Ascending aorta (tissue), 2 donors: ENCODE measurements around the gene DTX3. TPM values are rescaled to one million over a fixed set of nuclear protein-coding genes. Genes with fewer than 3 reads are reported as not detected.

ENCODE experiments used
- DNase-seq, 2 donors: peaks; one replicate each; pipeline ENCODE4 v3.0.0-alpha.2; 2019; ENCODE audit warnings: low spot score in 2 of 2
- H3K27ac ChIP-seq, 2 donors: fragments of 200-600 bp; sonication (generic); one replicate each; pipeline ENCODE4 v1.5.1; 2016 to 2017; ENCODE audit warnings: mild to moderate bottlenecking in 1 of 2
- H3K27me3 ChIP-seq: fragments of 200-600 bp; sonication (generic); one replicate; pipeline ENCODE4 v1.5.1; 2017
- H3K36me3 ChIP-seq, 2 donors: fragments of 200-600 bp; sonication (generic); one replicate each; pipeline ENCODE4 v1.5.1; 2016
- H3K4me1 ChIP-seq, 2 donors: fragments of 200-600 bp; sonication (generic); one replicate each; pipeline ENCODE4 v1.5.1; 2016 to 2017; ENCODE audit warnings: mild to moderate bottlenecking in 1 of 2
- H3K4me3 ChIP-seq, 2 donors: fragments of 200-600 bp; sonication (generic); one replicate each; pipeline ENCODE4 v1.5.1; 2016 to 2017; ENCODE audit warnings: mild to moderate bottlenecking in 1 of 2
- H3K9me3 ChIP-seq, 2 donors: fragments of 200-600 bp; sonication (generic); one replicate each; pipeline ENCODE4 v1.5.1; 2016
- intact Hi-C: fragments of 100-400 bp; cut with DNase I; formaldehyde crosslinking; loops from one replicate; pipeline ENCODE4 v1.15.1; 2023
- total RNA-seq: library from RNA; depleted of rRNA; stranded (reverse); fragments of >200 nt; gene quantifications from one replicate; pipeline ENCODE4 v1.1.0, GENCODE V29; 2016
- TF ChIP-seq, protein P1 (sequence below), 3 experiments: fragments of 200-600 bp in 2 of 3; fragments of 450-650 bp in 1 of 3; sonication (generic) in 2 of 3; IDR thresholded peaks; one replicate each; pipeline ENCODE4 v1.5.1; 2016 to 2019; ENCODE audit warnings: antibody characterized with exemption in 3 of 3, mild to moderate bottlenecking in 1 of 3, moderate library complexity in 1 of 3

DTX3 gene
- total RNA-seq, 1 donor from 2014 or later: 33.5 TPM

- no peaks in the 10 kb centered on the region for H3K9me3 ChIP-seq
- H3K4me3 ChIP-seq: peak overlapping the region in 1 of 2 donors; percentile 88
- DNase-seq: no peak
- TF ChIP-seq, protein P1, sequence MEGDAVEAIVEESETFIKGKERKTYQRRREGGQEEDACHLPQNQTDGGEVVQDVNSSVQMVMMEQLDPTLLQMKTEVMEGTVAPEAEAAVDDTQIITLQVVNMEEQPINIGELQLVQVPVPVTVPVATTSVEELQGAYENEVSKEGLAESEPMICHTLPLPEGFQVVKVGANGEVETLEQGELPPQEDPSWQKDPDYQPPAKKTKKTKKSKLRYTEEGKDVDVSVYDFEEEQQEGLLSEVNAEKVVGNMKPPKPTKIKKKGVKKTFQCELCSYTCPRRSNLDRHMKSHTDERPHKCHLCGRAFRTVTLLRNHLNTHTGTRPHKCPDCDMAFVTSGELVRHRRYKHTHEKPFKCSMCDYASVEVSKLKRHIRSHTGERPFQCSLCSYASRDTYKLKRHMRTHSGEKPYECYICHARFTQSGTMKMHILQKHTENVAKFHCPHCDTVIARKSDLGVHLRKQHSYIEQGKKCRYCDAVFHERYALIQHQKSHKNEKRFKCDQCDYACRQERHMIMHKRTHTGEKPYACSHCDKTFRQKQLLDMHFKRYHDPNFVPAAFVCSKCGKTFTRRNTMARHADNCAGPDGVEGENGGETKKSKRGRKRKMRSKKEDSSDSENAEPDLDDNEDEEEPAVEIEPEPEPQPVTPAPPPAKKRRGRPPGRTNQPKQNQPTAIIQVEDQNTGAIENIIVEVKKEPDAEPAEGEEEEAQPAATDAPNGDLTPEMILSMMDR (IDR thresholded peaks at IDR 0.05): no peak
- intact Hi-C loops: loop anchor here (5.0 kb wide), 1 partner anchor 79 kb away; the partner anchor contains the start of gene OS9
- H3K27me3 ChIP-seq: no peaks in the 10 kb centered on the region
- peaks cover 6 to 39% of the 10 kb centered on the region in 2 donors for H3K4me1 ChIP-seq
- peak overlapping the region; percentile 87 to 97 for H3K27ac ChIP-seq
- H3K36me3 ChIP-seq: peaks cover 25 to 39% of the 10 kb centered on the region in 2 donors
These were observed 8.2 kb downstream of the DTX3 start for GRCh38 chr12:57612711-57613426.

GRCh38 chr12:57613427-57614109 is 8.9 kb downstream of the DTX3 start:
- intact Hi-C loops: loop anchor here (5.0 kb wide), 1 partner anchor 79 kb away; the partner anchor contains the start of gene OS9
- H3K4me1 ChIP-seq: peaks cover 6 to 39% of the 10 kb centered on the region in 2 donors
- H3K4me3 ChIP-seq: no peak overlapping the region
- H3K36me3 ChIP-seq: peaks cover 25 to 39% of the 10 kb centered on the region in 2 donors
- DNase-seq: no peak
- no peaks in the 10 kb centered on the region for H3K9me3 ChIP-seq
- H3K27ac ChIP-seq: no peak overlapping the region
- H3K27me3 ChIP-seq: no peaks in the 10 kb centered on the region
- TF ChIP-seq, protein P1 (IDR thresholded peaks at IDR 0.05): no peak

GRCh38 chr12:57614178-57614947 is 9.7 kb downstream of the DTX3 start:
- Histone ChIP-seq H3K9me3 (no peaks in the 10 kb centered on the region), H3K27ac (no peak overlapping the region), H3K27me3 (no peaks in the 10 kb centered on the region), H3K4me1 (peaks cover 6 to 35% of the 10 kb centered on the region in 2 donors), H3K36me3 (peaks cover 25 to 39% of the 10 kb centered on the region in 2 donors), H3K4me3 (no peak overlapping the region)
- TF ChIP-seq, protein P1 (IDR thresholded peaks at IDR 0.05): no peak
- intact Hi-C loops: loop anchor here (5.0 kb wide), 1 partner anchor 78 kb away; the partner anchor contains the start of gene OS9
- DNase-seq: no peak

DNA sequence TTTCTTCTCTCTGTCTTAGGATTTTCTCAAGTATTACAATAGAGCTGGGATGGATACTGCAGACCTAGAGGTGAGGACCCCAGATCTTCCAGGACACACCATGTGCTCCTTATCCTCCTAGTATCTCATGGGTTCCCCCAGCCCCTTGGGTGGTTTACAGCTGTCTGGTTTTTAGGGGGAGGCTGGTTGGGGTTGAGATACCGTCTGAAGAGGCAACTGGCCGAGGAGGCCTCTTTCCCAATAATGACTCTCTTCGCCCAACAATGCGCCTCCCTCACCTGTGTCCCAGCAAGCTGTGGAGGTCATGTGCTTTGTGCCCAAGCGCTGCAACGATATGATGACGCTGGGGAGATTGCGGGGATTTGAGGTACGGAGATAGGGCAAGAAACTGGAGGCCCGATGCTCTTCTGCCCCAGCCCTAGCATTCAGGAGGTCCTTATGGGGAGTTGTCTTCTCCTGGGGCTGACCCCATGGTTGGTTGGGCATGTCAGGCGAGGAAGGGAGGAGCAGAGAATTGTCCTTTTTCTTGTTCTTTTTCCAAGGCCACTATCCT is 10.4 kb downstream of the DTX3 start:
- Histone ChIP-seq H3K36me3 (peaks cover 25 to 39% of the 10 kb centered on the region in 2 donors), H3K4me3 (no peak overlapping the region), H3K27me3 (no peaks in the 10 kb centered on the region), H3K9me3 (no peaks in the 10 kb centered on the region), H3K4me1 (peaks cover 6 to 31% of the 10 kb centered on the region in 2 donors), H3K27ac (no peak overlapping the region)
- TF ChIP-seq, protein P1 (IDR thresholded peaks at IDR 0.05): no peak
- no peak for DNase-seq
- intact Hi-C loops: loop anchor here (5.0 kb wide), 1 partner anchor 77 kb away; the partner anchor contains the start of gene OS9

- no peak overlapping the region for H3K27ac ChIP-seq
- H3K36me3 ChIP-seq: peaks cover 25 to 39% of the 10 kb centered on the region in 2 donors
- H3K4me3 ChIP-seq: no peak overlapping the region
- TF ChIP-seq, protein P1 (IDR thresholded peaks at IDR 0.05): no peak
- no peaks in the 10 kb centered on the region for H3K27me3 ChIP-seq
- peaks cover 6 to 27% of the 10 kb centered on the region in 2 donors for H3K4me1 ChIP-seq
- intact Hi-C loops: no loop called here
- H3K9me3 ChIP-seq: no peaks in the 10 kb centered on the region
- no peak for DNase-seq
These were observed 11.0 kb downstream of the DTX3 start for GRCh38 chr12:57615637-57616036.
